22Rv1 (cell line): Measurements from ENCODE around the gene PDE8A.

Experiments used
- H3K27ac ChIP-seq: fragments of 450-650 bp; 2 replicates; pipeline ENCODE4 v1.5.1; 2017
- ZFX ChIP-seq: fragments of 450-650 bp; IDR thresholded peaks from 2 replicates; pipeline ENCODE4 v1.6.1; 2017; ENCODE audit warnings: antibody characterized with exemption, borderline replicate concordance
- TF ChIP-seq, protein P1 (sequence below): fragments of 450-650 bp; IDR thresholded peaks from 2 replicates; pipeline ENCODE4 v1.5.1; 2017; ENCODE audit warnings: mild to moderate bottlenecking

The PDE8A gene

DNA sequence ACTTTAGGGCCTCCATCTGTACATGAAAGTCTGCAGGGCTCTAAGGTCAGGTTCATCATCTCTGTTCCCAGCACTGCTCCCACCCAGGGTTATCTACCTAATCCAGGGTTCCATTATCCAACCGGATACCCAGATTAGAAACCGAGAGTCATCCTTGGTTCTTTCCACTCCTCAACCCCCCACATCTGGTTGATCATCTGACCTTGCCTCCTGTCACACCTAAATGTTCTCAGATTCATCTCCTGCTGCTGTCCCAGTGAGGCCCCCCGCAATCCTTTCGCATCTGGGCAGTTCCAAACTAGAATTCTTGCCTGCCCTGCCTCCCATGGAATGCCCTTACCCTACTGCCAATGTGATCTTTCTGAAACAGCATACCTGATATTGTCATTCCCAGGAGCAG lies 136.5 kb downstream of the PDE8A start:
- TF ChIP-seq, protein P1, sequence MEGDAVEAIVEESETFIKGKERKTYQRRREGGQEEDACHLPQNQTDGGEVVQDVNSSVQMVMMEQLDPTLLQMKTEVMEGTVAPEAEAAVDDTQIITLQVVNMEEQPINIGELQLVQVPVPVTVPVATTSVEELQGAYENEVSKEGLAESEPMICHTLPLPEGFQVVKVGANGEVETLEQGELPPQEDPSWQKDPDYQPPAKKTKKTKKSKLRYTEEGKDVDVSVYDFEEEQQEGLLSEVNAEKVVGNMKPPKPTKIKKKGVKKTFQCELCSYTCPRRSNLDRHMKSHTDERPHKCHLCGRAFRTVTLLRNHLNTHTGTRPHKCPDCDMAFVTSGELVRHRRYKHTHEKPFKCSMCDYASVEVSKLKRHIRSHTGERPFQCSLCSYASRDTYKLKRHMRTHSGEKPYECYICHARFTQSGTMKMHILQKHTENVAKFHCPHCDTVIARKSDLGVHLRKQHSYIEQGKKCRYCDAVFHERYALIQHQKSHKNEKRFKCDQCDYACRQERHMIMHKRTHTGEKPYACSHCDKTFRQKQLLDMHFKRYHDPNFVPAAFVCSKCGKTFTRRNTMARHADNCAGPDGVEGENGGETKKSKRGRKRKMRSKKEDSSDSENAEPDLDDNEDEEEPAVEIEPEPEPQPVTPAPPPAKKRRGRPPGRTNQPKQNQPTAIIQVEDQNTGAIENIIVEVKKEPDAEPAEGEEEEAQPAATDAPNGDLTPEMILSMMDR, result no peak
- no peak overlapping the region for H3K27ac ChIP-seq

GRCh38 chr15:85118581-85118980 lies 136.9 kb downstream of the PDE8A start:
- no peak for TF ChIP-seq ZFX
- TF ChIP-seq, protein P1, result no peak
- no peak overlapping the region for H3K27ac ChIP-seq

DNA sequence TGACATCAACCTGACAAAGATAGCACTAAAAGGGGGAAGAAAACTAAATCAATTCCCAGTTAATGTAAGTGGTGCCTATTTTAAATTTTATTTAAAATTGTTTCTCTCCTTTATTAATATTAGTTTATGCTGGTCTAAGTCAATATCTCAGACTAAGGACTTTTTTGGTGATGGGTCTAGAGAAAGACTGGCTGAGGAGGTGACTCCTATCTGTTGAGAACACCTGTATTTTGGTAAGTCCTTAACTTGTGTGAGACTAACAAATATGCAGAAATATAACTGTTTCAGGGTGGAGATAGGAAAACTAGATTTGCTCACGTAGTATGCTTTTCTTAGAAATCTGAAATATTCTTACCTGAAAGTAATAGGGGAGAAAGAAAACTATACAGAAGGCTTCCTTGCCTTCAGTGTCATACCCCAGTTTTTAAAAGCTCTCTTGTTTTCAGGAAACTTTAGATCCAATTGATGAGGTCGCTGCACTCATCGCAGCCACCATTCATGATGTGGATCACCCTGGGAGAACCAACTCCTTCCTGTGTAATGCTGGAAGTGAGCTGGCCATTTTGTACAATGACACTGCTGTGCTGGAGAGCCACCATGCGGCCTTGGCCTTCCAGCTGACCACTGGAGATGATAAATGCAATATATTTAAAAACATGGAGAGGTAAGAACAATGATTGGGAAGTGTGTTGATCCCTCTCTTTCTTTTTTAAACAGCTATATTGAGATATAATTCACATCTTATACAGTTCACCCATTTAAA lies 138.9 kb downstream of the PDE8A start:
- H3K27ac ChIP-seq, result no peak overlapping the region
- no peak for TF ChIP-seq ZFX
- TF ChIP-seq, protein P1, result no peak

DNA sequence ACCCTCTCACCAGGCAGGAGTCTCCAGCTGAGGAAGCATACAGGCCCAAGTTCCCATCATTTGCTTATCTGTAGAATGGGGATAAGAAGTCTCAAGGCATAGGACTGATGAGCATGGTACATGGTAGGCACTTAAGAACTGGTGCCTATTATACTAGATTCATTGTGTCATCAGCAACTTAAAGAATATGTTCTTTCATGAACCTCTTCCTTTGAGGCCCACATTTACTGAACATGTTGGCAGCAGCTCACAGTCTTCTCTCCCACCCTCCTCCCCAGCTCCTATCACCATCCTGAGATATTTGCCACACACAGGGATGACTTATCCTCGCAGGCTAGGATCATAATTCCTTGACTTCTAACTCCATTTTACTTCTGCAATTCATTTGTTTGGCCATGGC lies 142.5 kb downstream of the PDE8A start:
- TF ChIP-seq ZFX, result no peak
- TF ChIP-seq, protein P1, result no peak
- no peak overlapping the region for H3K27ac ChIP-seq

DNA sequence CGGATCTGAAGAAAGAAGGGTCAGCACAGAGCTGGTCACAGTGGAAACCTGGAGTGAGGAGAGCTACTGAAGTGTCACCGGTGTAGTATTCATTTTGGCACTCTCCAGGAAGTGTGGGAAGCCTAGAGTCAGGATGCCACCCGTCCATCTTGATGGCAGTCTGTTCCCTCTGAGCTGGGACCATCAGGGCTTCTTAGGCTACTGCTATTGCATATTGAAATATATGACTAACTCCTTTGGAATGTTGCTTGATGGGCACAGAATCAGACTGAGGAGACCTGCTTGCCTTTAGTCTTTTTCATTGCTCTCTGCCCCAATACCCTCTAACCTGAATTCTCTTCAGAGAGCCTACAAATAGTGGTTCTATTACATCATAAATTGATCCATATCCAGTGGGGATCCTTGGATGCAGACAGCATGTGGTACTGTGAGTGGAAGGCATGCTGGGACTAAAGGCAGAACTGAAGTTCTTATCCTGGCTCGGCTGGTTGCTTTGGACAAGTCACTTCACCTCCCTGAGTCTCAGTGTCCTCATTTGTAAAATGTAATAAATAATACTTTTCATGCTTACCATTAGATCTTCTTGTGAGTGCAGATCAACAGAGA lies 143.5 kb downstream of the PDE8A start:
- H3K27ac ChIP-seq, result no peak overlapping the region
- TF ChIP-seq, protein P1, result no peak
- TF ChIP-seq ZFX, result no peak

GRCh38 chr15:85128621-85129020 lies 147.0 kb downstream of the PDE8A start:
- TF ChIP-seq, protein P1, result no peak
- TF ChIP-seq ZFX, result no peak

DNA sequence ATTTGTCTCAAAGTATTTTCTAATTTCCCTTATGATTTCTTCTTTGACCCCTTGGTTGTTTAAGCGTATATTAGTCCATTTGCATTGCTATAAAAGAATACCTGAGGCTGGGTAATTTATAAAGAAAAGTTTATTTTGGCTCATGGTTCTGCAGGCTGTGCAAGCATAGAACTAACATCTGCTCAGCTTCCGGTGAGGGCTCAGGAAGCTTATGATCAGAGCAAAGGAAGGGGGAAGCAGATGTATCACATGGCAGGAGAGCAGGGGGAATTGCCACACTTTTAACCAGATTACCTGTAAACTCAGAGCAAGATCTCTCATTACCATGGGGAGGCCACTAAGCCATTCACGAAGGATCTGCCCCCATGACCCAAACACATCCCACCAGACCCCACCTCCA lies 148.2 kb downstream of the PDE8A start:
- no peak overlapping the region for H3K27ac ChIP-seq
- TF ChIP-seq ZFX, result no peak
- TF ChIP-seq, protein P1, result no peak

More at GRCh38 chr15:85128621-85129020, 147.0 kb downstream of the PDE8A start:
- H3K27ac ChIP-seq, result no peak overlapping the region
